ENCODE results near the gene CNIH3.

Gene CNIH3

DNA sequence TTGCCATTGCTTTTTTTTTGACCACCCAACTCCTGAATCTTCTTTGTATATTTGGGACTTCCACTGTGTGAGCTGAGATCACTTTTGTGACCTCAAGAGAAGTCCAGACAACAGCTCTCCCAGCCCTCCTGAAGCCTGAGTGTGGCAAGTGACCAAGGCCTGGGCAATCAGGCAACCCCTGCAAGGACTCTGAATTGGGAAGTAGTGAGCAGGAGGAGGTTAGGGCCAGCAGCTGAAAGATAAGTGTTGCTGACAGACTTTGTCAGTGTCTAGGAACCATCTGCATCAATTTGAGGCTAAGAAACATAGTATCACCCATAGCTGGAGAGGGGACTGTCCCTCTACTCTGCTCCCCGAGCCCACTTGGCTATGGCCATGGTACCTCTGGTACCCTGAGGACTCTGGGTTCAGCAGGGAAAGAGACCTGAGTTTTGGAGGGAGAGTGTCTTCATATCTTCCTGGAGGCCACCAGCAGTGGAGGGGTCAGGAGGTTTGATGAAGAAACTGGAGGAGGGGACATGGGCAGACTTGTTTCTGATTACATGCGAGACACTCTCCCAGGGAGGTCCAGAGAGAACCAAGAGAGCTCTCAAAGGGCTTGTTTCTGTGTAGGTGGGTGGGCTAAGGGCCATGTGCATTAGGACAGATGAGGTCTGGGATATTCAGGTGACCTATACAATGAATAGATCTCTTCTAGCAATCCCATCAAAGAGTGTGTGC lies 166.3 kb downstream of the CNIH3 start:
- DNase-seq, result no peak

DNA sequence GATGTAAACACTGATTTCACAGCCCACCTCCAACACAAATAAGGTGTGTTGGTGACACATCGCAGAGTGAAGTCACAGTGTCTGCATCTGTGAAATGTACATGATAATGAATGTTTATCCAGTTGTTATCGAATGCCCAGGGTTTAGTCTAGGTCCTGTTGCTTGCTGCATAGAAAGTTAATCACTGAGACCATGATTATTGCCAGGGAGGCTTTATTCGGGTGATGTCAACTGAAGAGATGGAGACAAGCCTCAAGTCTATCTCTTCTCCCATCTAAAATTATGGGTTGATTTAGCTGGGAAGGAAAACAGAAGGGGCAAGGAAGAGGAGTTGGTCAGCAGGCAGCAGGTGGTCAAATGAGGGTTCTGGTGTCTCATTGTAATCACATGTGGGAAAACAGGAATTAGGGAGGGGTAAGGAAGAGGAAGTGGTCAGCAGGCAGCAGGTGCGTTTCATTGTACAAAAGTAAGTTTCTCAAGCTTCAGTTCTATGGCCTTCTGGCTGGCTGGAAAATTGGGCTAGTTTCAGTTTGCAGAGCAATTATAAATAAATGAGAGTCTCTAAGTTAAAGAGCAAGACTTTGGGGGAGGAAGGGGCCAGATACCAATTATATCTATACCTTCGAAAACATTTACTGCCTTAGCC lies 167.0 kb downstream of the CNIH3 start:
- peak; percentile 18 for DNase-seq

DNA sequence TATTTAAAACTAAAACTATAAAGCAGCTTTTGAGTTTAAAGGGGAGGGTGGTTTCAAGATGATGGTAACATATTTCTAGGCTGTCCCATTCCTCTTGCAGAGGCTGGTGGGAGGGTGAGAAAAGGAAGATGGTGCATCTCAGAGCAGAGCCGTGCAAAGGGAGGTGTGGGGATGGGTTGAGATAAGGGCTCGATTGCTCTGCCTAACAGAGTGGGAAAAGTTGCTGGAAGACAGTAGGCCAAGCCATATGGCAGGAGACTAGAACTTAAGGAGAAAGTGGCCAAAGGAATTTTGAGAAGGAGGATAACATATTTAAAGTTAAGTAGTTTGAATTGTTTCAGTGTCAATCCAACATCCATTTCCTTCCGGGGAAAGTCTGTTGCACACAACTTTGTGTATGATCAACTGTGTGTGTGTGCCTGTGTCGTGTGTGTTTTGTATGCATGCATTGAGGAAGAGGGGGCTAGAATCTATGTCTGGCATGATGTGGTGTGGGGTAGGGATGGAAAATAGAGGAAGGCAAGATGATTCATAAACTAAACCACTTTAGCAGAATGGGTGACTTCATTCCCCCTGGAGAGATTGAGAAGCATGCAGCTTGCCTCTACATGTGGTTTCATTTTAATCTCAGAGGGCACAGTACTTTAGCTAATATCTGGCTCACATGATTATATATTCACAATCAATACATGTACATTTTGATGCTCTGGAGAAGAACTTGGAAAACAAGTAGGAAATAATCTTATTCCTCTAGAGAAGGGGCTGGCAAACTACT lies 168.3 kb downstream of the CNIH3 start:
- DNase-seq, result no peak

DNA sequence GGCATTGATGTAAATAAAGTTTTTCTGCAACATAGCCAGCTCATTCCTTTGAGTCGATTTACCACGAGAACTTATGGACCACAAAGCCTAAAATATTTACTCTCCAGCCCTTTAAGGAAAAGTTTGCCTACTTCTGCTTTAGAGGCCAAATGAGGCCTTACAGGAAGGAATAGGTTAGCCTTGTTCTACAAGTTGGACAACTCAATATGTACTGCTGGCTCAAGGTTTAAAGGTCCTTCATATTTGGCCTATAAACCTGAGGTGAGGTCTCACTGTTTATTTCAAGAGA lies 168.9 kb downstream of the CNIH3 start:
- DNase-seq, result no peak

DNA sequence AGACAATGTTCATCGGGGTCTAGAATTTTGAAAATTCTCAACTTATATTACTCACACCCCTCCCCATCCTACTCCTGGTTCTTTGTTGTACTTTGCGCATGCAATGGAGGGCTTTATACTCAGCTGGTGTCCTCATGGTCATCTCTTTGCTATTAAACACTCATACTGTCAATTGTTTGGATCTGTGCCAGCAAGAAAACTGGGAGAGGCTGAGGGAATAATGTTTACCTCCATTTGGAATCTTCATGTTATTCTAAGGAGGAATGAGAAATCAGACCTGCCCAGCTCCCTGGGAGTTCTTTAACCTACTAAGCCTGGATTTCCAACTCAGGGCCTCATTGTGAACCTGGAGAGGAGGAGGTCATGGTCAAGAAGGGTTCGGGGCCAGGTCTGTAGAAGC lies 169.5 kb downstream of the CNIH3 start:
- no peak for DNase-seq

DNA sequence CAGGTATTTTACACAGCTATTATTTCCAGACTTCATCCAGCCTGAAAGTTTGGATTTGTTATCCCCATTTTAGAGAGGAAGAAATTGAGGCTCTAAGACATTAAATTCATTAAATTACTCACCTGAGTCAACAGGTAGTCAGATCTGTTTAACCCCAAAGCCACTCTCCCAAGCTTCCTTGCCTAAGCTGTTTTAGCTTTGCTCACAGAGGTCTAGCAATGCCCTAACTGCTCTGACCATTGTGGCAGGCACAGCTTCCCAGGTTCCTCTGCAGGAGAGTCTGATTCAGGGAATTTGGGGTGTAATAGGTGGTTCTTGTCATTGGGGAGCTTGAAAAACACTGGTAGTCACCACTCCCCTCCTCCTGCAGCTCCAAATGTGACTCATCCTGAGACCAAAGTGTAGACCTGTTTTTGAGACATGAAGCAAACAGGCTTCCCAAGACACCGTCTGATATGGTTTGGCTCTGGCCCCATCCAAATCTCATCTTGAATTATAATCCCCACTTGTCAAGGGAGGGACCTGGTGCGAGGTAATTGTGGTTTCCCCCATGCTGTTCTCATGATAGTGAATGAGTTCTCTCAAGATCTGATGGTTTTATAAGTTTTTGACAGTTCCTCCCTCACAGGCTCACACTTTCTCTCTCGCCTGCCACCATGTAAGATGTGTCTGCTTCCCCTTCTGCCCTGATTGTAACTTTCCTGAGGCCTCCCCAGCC lies 170.6 kb downstream of the CNIH3 start:
- no peak for DNase-seq

DNA sequence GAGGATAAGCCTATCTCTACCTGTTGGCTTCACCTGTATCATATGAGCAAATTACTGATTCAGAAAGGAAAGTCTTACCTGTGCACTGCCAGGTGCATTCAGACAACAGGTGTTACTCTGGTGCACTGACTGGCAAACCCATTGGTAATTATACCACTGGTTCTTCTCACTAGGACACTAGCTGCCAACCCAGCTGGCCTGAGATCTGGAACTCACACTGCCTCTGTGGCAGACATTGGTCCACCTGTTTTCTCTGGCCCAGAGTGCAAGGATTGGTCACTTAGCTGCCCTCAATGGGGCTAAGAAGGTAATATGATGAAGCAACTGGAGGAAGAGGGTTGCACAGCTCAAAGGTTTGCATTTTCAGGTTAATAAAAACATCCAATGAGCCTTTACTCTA lies 173.2 kb downstream of the CNIH3 start:
- no peak for DNase-seq
